Osteocyte (in vitro differentiated cells): Measurements from ENCODE around the gene CARD18. TPM values are rescaled to one million over a fixed set of nuclear protein-coding genes. Genes with fewer than 3 reads are reported as not detected.

Source experiments
- DNase-seq: peaks from one replicate; pipeline ENCODE4 v3.0.0; 2021; ENCODE audit warnings: mixed read lengths; ENCODE audit not compliant: unreplicated experiment; ENCODE audit errors: extremely low spot score
- H3K27ac Mint-ChIP-seq: one replicate; pipeline ENCODE4 v1.8.0; 2021; ENCODE audit warnings: mild to moderate bottlenecking, mixed read lengths; ENCODE audit not compliant: unreplicated experiment
- H3K27me3 Mint-ChIP-seq: one replicate; pipeline ENCODE4 v1.8.0; 2021; ENCODE audit warnings: mixed read lengths; ENCODE audit not compliant: unreplicated experiment
- H3K36me3 Mint-ChIP-seq: one replicate; pipeline ENCODE4 v1.8.0; 2021; ENCODE audit warnings: mixed read lengths; ENCODE audit not compliant: unreplicated experiment
- H3K4me1 Mint-ChIP-seq: one replicate; pipeline ENCODE4 v1.8.0; 2021; ENCODE audit warnings: mixed read lengths; ENCODE audit not compliant: unreplicated experiment
- H3K4me3 Mint-ChIP-seq: one replicate; pipeline ENCODE4 v1.8.0; 2021; ENCODE audit warnings: mild to moderate bottlenecking, moderate library complexity, mixed read lengths; ENCODE audit not compliant: unreplicated experiment
- H3K9me3 Mint-ChIP-seq: one replicate; pipeline ENCODE4 v1.8.0; 2021; ENCODE audit warnings: mixed read lengths; ENCODE audit not compliant: unreplicated experiment
- total RNA-seq: library from RNA; stranded (reverse); gene quantifications from 2 replicates; pipeline ENCODE4 v1.2.1, GENCODE V29; 2021
- TF ChIP-seq, protein P1 (sequence below): fragments of 200-600 bp; sonication (generic); IDR thresholded peaks from 2 replicates; pipeline ENCODE4 v1.5.0; 2021; ENCODE audit warnings: antibody characterized with exemption, mild to moderate bottlenecking, moderate library complexity

CARD18 gene
- total RNA-seq, 1 donor from 2014 or later = not detected

DNA sequence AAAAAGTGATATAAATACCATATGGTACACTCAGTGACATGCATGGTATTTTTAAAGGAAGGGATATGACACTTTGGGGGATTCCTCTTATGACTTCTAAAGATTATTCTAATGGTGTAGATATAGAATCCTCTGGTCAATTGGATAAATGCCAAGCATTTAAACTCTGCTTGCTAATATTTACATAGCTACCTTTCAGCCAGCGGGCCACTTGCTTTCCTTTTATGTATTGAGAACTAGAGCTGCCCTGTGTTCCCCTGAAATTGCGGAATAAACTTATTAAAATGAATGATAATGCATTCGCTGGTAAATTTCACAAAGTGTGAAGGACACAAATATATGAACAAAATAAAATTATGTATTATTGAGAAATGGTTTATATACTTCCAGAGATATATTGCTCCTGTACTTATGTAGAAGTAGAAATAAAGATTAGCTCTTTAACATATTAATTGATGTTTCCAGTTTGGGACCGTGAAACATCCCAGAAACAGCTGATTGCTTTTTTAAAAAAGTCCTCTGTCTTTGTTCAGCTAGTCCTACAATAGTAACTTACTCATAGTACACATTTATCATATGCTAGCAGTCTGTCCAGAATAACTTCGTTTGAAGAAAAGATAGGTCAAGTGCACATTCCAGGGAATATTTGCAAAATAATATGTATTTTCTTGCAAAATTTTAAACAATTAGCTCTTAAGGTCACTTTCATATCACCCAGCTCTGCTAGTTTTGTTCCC is 40.1 kb upstream of the CARD18 start:
- no peak overlapping the region for H3K27ac Mint-ChIP-seq
- H3K4me1 Mint-ChIP-seq = peaks cover 9% of the 10 kb centered on the region
- H3K36me3 Mint-ChIP-seq = no peaks in the 10 kb centered on the region
- peaks cover 3% of the 10 kb centered on the region for H3K27me3 Mint-ChIP-seq
- no peak overlapping the region for H3K4me3 Mint-ChIP-seq
- DNase-seq = no peak
- TF ChIP-seq, protein P1, sequence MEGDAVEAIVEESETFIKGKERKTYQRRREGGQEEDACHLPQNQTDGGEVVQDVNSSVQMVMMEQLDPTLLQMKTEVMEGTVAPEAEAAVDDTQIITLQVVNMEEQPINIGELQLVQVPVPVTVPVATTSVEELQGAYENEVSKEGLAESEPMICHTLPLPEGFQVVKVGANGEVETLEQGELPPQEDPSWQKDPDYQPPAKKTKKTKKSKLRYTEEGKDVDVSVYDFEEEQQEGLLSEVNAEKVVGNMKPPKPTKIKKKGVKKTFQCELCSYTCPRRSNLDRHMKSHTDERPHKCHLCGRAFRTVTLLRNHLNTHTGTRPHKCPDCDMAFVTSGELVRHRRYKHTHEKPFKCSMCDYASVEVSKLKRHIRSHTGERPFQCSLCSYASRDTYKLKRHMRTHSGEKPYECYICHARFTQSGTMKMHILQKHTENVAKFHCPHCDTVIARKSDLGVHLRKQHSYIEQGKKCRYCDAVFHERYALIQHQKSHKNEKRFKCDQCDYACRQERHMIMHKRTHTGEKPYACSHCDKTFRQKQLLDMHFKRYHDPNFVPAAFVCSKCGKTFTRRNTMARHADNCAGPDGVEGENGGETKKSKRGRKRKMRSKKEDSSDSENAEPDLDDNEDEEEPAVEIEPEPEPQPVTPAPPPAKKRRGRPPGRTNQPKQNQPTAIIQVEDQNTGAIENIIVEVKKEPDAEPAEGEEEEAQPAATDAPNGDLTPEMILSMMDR = no peak
- H3K9me3 Mint-ChIP-seq = no peaks in the 10 kb centered on the region

DNA sequence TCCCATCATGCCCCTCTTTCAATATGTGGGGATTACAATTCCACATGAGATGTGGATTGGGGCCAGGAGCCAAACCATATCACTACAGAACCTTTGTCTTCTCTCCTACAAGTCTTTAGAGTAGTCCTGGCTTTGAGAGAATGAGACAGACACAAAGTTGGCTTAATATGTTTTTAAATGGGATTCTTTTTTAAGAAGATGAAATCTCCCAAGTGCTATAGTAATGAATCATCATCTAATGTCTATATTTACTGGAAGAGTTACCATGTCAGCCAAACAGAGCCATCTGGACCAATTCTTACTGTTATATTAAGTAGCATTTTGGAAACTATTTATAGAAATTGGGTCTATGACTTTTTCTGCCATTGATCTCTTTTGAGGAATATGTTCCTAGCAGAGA is 38.1 kb upstream of the CARD18 start:
- H3K27ac Mint-ChIP-seq = peak overlapping the region; percentile 79
- H3K9me3 Mint-ChIP-seq = no peaks in the 10 kb centered on the region
- no peak for DNase-seq
- H3K36me3 Mint-ChIP-seq = no peaks in the 10 kb centered on the region
- TF ChIP-seq, protein P1 = no peak
- peaks cover 9% of the 10 kb centered on the region for H3K4me1 Mint-ChIP-seq
- no peaks in the 10 kb centered on the region for H3K27me3 Mint-ChIP-seq
- no peak overlapping the region for H3K4me3 Mint-ChIP-seq

DNA sequence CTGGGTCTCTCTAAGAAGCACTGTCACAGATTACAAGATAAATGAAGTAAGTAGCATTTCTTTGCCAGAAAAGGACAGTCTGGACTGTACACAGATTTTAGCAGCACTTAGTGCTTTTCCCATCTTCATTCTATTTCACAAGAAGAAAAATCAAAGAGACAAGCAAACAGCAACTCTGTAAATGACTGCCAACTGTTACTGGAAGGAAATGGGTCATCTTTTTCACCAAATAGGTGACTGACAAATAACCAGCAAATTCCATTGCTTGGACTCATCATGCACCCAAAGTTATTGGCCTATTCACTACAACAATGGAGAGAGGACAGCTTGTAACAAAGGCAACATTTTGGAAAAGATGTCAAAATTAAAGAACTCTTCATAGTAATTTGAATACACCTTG is 28.9 kb upstream of the CARD18 start:
- Mint-ChIP-seq H3K4me1 (no peaks in the 10 kb centered on the region), H3K9me3 (peaks cover 21% of the 10 kb centered on the region), H3K27me3 (no peaks in the 10 kb centered on the region), H3K36me3 (no peaks in the 10 kb centered on the region), H3K4me3 (no peak overlapping the region), H3K27ac (no peak overlapping the region)
- TF ChIP-seq, protein P1 = no peak
- no peak for DNase-seq

DNA sequence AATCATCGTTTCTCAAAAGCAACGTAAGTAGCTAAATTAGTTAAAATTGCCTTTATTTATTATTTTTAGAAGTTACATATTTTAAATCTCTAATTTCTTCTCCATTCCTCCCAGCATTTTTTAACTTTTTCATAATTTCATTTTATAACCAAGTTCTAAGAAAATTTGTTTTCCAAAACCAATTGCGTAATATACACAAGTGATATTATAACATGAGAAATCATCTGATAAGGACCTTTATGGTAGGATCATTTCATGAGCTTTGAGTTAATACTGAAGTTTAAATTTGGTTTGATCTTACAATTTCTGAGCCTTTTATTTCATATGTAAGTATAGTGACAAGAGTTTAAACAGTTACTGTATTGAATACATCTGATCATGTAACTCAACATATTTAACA is 27.7 kb upstream of the CARD18 start:
- no peaks in the 10 kb centered on the region for H3K27me3 Mint-ChIP-seq
- no peak overlapping the region for H3K4me3 Mint-ChIP-seq
- DNase-seq = no peak
- no peaks in the 10 kb centered on the region for H3K4me1 Mint-ChIP-seq
- no peak overlapping the region for H3K27ac Mint-ChIP-seq
- no peaks in the 10 kb centered on the region for H3K36me3 Mint-ChIP-seq
- H3K9me3 Mint-ChIP-seq = peaks cover 25% of the 10 kb centered on the region
- TF ChIP-seq, protein P1 = no peak

DNA sequence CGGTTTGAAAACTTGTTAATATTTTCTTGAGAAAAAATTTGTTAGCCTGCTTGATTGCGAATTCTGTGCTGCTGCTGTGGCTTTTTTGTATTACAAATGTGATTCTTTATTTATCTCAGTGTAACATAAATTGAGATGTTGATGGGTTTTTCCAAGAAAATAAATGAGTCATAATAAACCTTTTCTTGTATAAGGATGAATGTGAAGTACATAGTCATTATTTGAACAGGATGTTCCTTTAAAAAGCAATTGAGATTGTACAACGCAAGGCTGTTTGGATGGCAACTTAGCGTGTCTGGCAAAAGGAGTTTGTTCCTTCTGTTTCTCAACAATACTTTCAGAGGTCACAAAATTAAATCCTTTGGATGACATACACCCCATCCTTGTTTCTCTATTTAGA is 24.6 kb upstream of the CARD18 start:
- no peak for DNase-seq
- Mint-ChIP-seq H3K27ac (no peak overlapping the region), H3K4me1 (no peaks in the 10 kb centered on the region), H3K4me3 (no peak overlapping the region), H3K9me3 (peaks cover 7% of the 10 kb centered on the region), H3K27me3 (no peaks in the 10 kb centered on the region), H3K36me3 (no peaks in the 10 kb centered on the region)
- TF ChIP-seq, protein P1 = no peak
